T-helper 1 cell treated with Interleukin-12 subunit alpha and Interleukin-12 subunit beta and Interleukin-4 antibody, amounts not matched to agents 30 μg/mL and 1 μg/mL, for 36 hours (primary cell): ENCODE results near the gene YTHDF2.
"Not testable (repeated sequence)": the region's sequence is repeated elsewhere in the genome, so short reads cannot be mapped to it uniquely, and the experiment has no call there.

Source experiments
- H3K27ac Mint-ChIP-seq: one replicate; pipeline ENCODE4 v1.8.0; 2021; ENCODE audit warnings: mild to moderate bottlenecking, mixed read lengths
- H3K27me3 Mint-ChIP-seq: one replicate; pipeline ENCODE4 v1.8.0; 2021; ENCODE audit warnings: low read depth, mixed read lengths
- H3K36me3 Mint-ChIP-seq: one replicate; pipeline ENCODE4 v1.8.0; 2021; ENCODE audit warnings: low read depth, mixed read lengths
- H3K4me1 Mint-ChIP-seq: one replicate; pipeline ENCODE4 v1.8.0; 2021; ENCODE audit warnings: low read depth, mixed read lengths
- H3K4me3 Mint-ChIP-seq: one replicate; pipeline ENCODE4 v1.8.0; 2021; ENCODE audit warnings: mild to moderate bottlenecking, moderate library complexity, mixed read lengths
- H3K9me3 Mint-ChIP-seq: one replicate; pipeline ENCODE4 v1.8.0; 2021; ENCODE audit warnings: mixed read lengths

YTHDF2 gene

DNA sequence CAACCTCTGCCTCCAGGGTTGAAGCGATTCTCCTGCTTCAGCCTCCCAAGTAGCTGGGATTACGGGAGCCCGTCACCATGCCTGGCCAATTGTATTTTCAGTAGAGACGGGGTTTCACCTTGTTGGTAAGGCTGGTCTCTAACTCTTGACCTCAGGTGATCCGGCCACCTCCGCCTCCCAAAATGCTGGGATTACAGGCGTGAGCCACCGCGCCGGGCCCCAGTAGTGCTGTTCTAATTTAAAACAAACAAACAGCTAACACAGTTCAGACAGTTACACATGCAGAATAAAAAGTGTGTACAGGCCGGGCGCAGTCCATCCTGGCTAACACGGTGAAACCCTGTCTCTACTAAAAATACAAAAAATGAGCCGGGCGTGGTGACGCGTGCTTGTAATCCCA, 39.6 kb downstream of the YTHDF2 start:
- H3K4me1 Mint-ChIP-seq = peaks cover 6% of the 10 kb centered on the region
- no peak overlapping the region for H3K27ac Mint-ChIP-seq
- no peaks in the 10 kb centered on the region for H3K27me3 Mint-ChIP-seq
- H3K9me3 Mint-ChIP-seq = no peaks in the 10 kb centered on the region
- H3K36me3 Mint-ChIP-seq = peaks cover 5% of the 10 kb centered on the region
- H3K4me3 Mint-ChIP-seq = no peak overlapping the region

GRCh38 chr1:28778021-28778420, 41.3 kb downstream of the YTHDF2 start:
- no peak overlapping the region for H3K4me3 Mint-ChIP-seq
- no peaks in the 10 kb centered on the region for H3K27me3 Mint-ChIP-seq
- H3K36me3 Mint-ChIP-seq = peaks cover 3% of the 10 kb centered on the region
- H3K4me1 Mint-ChIP-seq = peaks cover 6% of the 10 kb centered on the region
- no peaks in the 10 kb centered on the region for H3K9me3 Mint-ChIP-seq
- no peak overlapping the region for H3K27ac Mint-ChIP-seq

GRCh38 chr1:28779751-28780408, 43.1 kb downstream of the YTHDF2 start:
- Mint-ChIP-seq H3K9me3 (no peaks in the 10 kb centered on the region), H3K36me3 (no peaks in the 10 kb centered on the region), H3K4me3 (no peak overlapping the region), H3K27ac (no peak overlapping the region), H3K27me3 (no peaks in the 10 kb centered on the region), H3K4me1 (peaks cover 4% of the 10 kb centered on the region)

- no peak overlapping the region for H3K4me3 Mint-ChIP-seq
- peaks cover 9% of the 10 kb centered on the region for H3K4me1 Mint-ChIP-seq
- H3K36me3 Mint-ChIP-seq = no peaks in the 10 kb centered on the region
- no peaks in the 10 kb centered on the region for H3K9me3 Mint-ChIP-seq
- peaks cover 4% of the 10 kb centered on the region for H3K27me3 Mint-ChIP-seq
- H3K27ac Mint-ChIP-seq = no peak overlapping the region
Observed at GRCh38 chr1:28781305-28781704, 44.6 kb downstream of the YTHDF2 start.

GRCh38 chr1:28782011-28782410, 45.3 kb downstream of the YTHDF2 start:
- Mint-ChIP-seq H3K4me1 (peaks cover 9% of the 10 kb centered on the region), H3K27me3 (peaks cover 4% of the 10 kb centered on the region), H3K9me3 (no peaks in the 10 kb centered on the region), H3K27ac (no peak overlapping the region), H3K4me3 (no peak overlapping the region), H3K36me3 (no peaks in the 10 kb centered on the region)

DNA sequence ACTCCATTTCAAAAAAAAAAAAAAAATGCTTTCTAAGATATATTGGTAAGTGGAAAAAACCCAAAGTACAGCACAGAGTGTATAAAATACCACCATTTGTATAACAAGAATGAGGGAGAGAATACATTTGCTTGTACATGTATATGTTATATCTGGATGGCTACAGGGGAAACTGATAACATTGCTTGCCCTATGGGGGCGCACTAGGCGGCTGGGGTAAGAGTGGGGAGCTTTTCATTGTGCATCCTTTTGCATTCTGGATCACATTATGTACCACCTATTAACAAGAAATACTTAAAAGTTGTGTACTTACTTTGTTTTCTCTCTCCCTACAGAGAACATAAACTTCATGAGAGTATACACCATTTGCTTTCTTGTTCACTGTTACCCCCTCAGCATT, 46.6 kb downstream of the YTHDF2 start:
- Mint-ChIP-seq H3K27ac (no peak overlapping the region), H3K27me3 (peaks cover 4% of the 10 kb centered on the region), H3K4me3 (no peak overlapping the region), H3K9me3 (no peaks in the 10 kb centered on the region), H3K36me3 (no peaks in the 10 kb centered on the region), H3K4me1 (peaks cover 9% of the 10 kb centered on the region)

DNA sequence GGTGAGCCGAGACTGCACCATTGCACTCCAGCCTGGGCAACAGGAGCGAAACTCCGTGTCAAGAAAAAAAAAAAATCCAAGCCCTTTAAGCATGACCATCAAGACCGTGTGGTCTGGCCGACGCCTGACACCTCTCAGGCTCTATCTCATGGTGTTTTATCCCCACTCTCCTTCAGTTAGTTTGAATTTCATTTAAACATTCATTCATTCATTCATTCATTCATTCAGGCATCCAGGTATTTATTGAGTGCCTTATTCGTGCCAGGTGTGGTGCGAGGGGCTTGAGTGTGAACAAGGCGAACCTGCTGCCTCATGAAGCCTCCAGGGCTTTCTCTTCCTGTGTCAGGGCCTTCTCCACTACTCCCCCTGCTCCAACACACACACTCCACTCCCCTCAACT, 52.7 kb downstream of the YTHDF2 start:
- peaks cover 15% of the 10 kb centered on the region for H3K27me3 Mint-ChIP-seq
- H3K9me3 Mint-ChIP-seq = no peaks in the 10 kb centered on the region
- no peaks in the 10 kb centered on the region for H3K36me3 Mint-ChIP-seq
- peaks cover 7% of the 10 kb centered on the region for H3K4me1 Mint-ChIP-seq
- no peak overlapping the region for H3K27ac Mint-ChIP-seq
- no peak overlapping the region for H3K4me3 Mint-ChIP-seq

- Mint-ChIP-seq H3K4me1 (peaks cover 7% of the 10 kb centered on the region), H3K9me3 (no peaks in the 10 kb centered on the region), H3K27me3 (peaks cover 15% of the 10 kb centered on the region), H3K27ac (no peak overlapping the region), H3K36me3 (no peaks in the 10 kb centered on the region), H3K4me3 (no peak overlapping the region)
Observed at GRCh38 chr1:28789816-28790215, 53.1 kb downstream of the YTHDF2 start.

- Mint-ChIP-seq H3K36me3 (no peaks in the 10 kb centered on the region), H3K4me1 (peaks cover 3% of the 10 kb centered on the region), H3K27me3 (peaks cover 11% of the 10 kb centered on the region), H3K27ac (no peak overlapping the region), H3K9me3 (no peaks in the 10 kb centered on the region), H3K4me3 (no peak overlapping the region)
Observed at GRCh38 chr1:28790377-28791035, 53.8 kb downstream of the YTHDF2 start.

- H3K4me3 Mint-ChIP-seq, H3K4me1 Mint-ChIP-seq, H3K27ac Mint-ChIP-seq, H3K36me3 Mint-ChIP-seq, H3K9me3 Mint-ChIP-seq: not testable (repeated sequence)
- H3K27me3 Mint-ChIP-seq = peaks cover 11% of the 10 kb centered on the region
Observed at GRCh38 chr1:28791929-28792328, 55.2 kb downstream of the YTHDF2 start.

GRCh38 chr1:28792644-28793121, 55.9 kb downstream of the YTHDF2 start:
- peaks cover 2% of the 10 kb centered on the region for H3K4me1 Mint-ChIP-seq
- no peak overlapping the region for H3K4me3 Mint-ChIP-seq
- no peaks in the 10 kb centered on the region for H3K9me3 Mint-ChIP-seq
- peaks cover 14% of the 10 kb centered on the region for H3K27me3 Mint-ChIP-seq
- no peaks in the 10 kb centered on the region for H3K36me3 Mint-ChIP-seq
- H3K27ac Mint-ChIP-seq = no peak overlapping the region

DNA sequence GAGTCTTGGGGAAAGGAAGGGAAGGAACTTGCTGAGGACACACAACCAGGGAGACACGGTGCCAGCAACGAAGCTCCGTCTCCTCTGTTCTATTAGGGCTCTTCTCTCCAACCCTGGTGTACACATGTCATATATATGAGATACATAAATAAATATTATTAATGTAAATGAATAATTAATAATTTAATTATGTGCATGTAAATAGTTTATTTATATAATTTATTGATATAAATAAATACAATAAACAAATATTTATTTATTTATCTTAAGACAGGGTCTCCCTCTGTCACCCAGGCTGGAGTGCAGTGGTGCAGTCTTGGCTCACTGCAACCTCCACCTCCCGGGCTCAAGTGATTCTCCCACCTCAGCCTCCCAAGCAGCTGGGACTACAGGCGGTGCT, 57.8 kb downstream of the YTHDF2 start:
- H3K9me3 Mint-ChIP-seq, H3K36me3 Mint-ChIP-seq, H3K4me3 Mint-ChIP-seq, H3K27ac Mint-ChIP-seq, H3K4me1 Mint-ChIP-seq: not testable (repeated sequence)
- H3K27me3 Mint-ChIP-seq = peaks cover 17% of the 10 kb centered on the region

- H3K27ac Mint-ChIP-seq = no peak overlapping the region
- peaks cover 6% of the 10 kb centered on the region for H3K4me1 Mint-ChIP-seq
- H3K36me3 Mint-ChIP-seq = no peaks in the 10 kb centered on the region
- H3K27me3 Mint-ChIP-seq = peaks cover 14% of the 10 kb centered on the region
- no peak overlapping the region for H3K4me3 Mint-ChIP-seq
- H3K9me3 Mint-ChIP-seq = no peaks in the 10 kb centered on the region
Observed at GRCh38 chr1:28796352-28797211, 59.8 kb downstream of the YTHDF2 start.

DNA sequence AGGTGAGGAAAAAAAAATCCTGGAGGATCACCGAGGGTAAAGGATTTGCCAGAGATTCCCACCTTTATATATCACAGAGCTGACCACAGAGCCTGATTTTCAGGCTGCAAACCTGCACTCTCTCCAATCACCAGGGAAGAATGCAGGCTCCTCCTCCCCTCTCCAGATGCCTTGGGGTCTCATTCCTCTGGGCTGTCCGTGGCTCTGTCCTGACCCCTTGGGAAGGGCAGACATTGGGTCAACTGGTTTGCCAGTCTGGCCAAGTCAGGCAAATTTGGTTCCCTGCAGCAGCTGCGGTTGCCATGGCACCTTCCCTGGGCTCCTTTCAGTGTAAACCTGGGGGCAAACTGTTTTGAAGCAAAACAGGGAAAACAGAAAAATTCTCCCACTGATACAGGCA, 63.6 kb downstream of the YTHDF2 start:
- peaks cover 6% of the 10 kb centered on the region for H3K4me1 Mint-ChIP-seq
- no peak overlapping the region for H3K27ac Mint-ChIP-seq
- H3K36me3 Mint-ChIP-seq = no peaks in the 10 kb centered on the region
- H3K27me3 Mint-ChIP-seq = peaks cover 8% of the 10 kb centered on the region
- no peak overlapping the region for H3K4me3 Mint-ChIP-seq
- H3K9me3 Mint-ChIP-seq = no peaks in the 10 kb centered on the region

DNA sequence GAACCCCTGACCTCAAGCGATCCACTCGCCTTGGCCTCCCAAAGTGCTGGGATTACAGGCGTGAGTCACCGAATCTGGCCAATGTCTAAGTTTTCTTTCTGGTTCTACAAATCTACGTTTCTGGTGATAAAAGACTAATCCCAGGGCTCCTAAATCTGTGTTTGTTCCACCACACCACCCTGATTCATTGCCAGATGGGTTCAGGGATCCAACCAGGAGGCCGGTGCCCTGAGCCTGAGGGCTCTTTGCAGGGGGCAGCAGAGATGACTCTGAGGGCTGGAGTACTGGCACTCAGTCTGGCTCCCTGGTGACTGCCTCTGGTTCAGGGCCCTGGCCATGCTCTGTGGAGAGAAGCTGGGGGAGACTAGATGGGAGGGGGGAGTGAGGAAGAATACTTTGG, 64.7 kb downstream of the YTHDF2 start:
- no peaks in the 10 kb centered on the region for H3K9me3 Mint-ChIP-seq
- H3K4me3 Mint-ChIP-seq = no peak overlapping the region
- H3K27ac Mint-ChIP-seq = no peak overlapping the region
- H3K4me1 Mint-ChIP-seq = peaks cover 5% of the 10 kb centered on the region
- peaks cover 8% of the 10 kb centered on the region for H3K27me3 Mint-ChIP-seq
- no peaks in the 10 kb centered on the region for H3K36me3 Mint-ChIP-seq
